ENCODE measurements around the gene PIP5KL1. TPM values are rescaled to one million over a fixed set of nuclear protein-coding genes. Genes with fewer than 3 reads are reported as not detected.

The PIP5KL1 gene
- total and polyA plus RNA-seq, 2 of the 8 experiments (the other 6 are each of a cell fraction or from before 2014, with no cell fraction given) = 13.4 to 15.4 TPM

DNA sequence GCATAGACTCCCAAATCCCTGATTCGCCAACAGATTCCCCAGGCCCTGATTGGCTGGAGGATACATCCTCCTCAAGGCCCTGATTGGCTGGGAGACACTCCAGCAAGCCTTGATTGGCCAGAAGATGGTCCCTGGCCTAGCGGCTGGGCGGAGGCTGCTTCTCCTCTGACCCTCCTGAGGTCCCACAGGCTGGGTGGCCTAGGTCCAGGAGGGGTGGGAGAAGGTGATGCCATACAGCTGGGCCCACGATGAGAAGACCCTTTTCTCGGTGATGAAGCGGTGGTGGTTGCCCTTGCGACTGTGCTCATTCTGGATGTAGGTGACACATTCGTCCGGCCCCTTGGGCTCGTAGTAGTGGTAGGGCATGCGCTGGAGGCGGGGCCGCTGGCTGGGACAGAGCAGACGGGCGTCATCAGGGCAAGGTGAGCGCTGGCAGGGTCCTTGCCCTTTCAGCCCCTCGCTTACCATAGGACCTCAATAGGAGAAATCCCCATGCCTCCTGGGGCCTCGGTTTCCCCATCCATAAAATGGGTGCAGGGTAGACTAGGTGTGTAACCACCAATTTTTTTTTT lies 44.1 kb downstream of the PIP5KL1 start:
- Histone ChIP-seq H3K27ac (ENCODE audit: low read depth, low read length) (no peak overlapping the region), H4K8ac (ENCODE audit: extremely low read depth, insufficient read depth, low read length) (no peak overlapping the region; the same call in 1 of the 2 replicates), H3K18ac (ENCODE audit: extremely low read depth, low read length) (no peak overlapping the region), H4K91ac (replicated peaks; ENCODE audit: insufficient read length, low read length) (no peak overlapping the region), H3K4me2 (ENCODE audit: insufficient read depth in 1 of 2, low read depth in 2 of 2, low read length in 2 of 2) (no peak overlapping the region), H2AK5ac (ENCODE audit: low read depth, low read length) (no peak overlapping the region), H3K79me1 (ENCODE audit: low read depth, low read length) (0 out of 2 replicates have a peak, but pooled peaks cover 3% of the 10 kb centered on the region), H2BK12ac (ENCODE audit: low read depth, low read length) (no peak overlapping the region), H2BK5ac (ENCODE audit: low read depth, low read length) (no peak overlapping the region), H4K20me1 (replicated peaks in 1 of 2; ENCODE audit: control insufficient read depth in 1 of 2, insufficient read depth in 2 of 2, low read length in 2 of 2) (peaks cover 0 to 3% of the 10 kb centered on the region in 2 experiments), H3K27me3 (replicated peaks in 1 of 4; ENCODE audit: control insufficient read depth in 3 of 4, extremely low read depth in 1 of 4, insufficient read depth in 3 of 4, low read length in 3 of 4) (no peaks in the 10 kb centered on the region), H3K56ac (replicated peaks; ENCODE audit: insufficient read length, low read depth, low read length) (no peak overlapping the region), H3K4me1 (replicated peaks in 1 of 4; ENCODE audit: control insufficient read depth in 3 of 4, insufficient read depth in 4 of 4, low read length in 3 of 4) (no peaks in the 10 kb centered on the region; a peak in 3 of 7 replicates), H3K36me3 (ENCODE audit: control insufficient read depth in 2 of 4, insufficient read depth in 4 of 4, low read length in 3 of 4) (peaks cover 4 to 21% (median 15%) of the 10 kb centered on the region in 4 experiments; a peak in 5 of 8 replicates), H4K5ac (ENCODE audit: insufficient read length, low read depth, low read length) (no peak overlapping the region), H3K9ac (replicated peaks in 1 of 4; ENCODE audit: extremely low read depth in 1 of 4, low read depth in 3 of 4, low read length in 3 of 4) (no peak overlapping the region), H2BK120ac (replicated peaks; ENCODE audit: low read depth, low read length) (no peak overlapping the region), H3K4ac (replicated peaks; ENCODE audit: insufficient read length, low read depth, low read length) (no peak overlapping the region), H2BK20ac (ENCODE audit: low read length) (no peak overlapping the region), H3K14ac (ENCODE audit: insufficient read length) (no peak overlapping the region), H3K4me3 (ENCODE audit: extremely low read depth in 1 of 4, insufficient read depth in 2 of 4, low read depth in 3 of 4, low read length in 4 of 4) (no peak overlapping the region), H3K9me3 (ENCODE audit: insufficient read depth in 2 of 2, low read depth in 1 of 2, low read length in 1 of 2) (no peaks in the 10 kb centered on the region), H2BK15ac (ENCODE audit: low read length) (no peak overlapping the region), H3K79me2 (ENCODE audit: control insufficient read depth in 1 of 2, insufficient read depth in 2 of 2, low read length in 2 of 2) (no peaks in the 10 kb centered on the region), H3K23ac (ENCODE audit: insufficient read length) (no peak overlapping the region), H3K23me2 (ENCODE audit: low read depth, low read length) (no peaks in the 10 kb centered on the region), H2AFZ (ENCODE audit: low read length) (no peak overlapping the region)
- ChIA-PET POLR2A (ENCODE audit: partially characterized antibody) (interaction anchor here (1.2 to 8.6 kb wide), 4 partner anchors 9 to 39 kb away, joined by 5 to 91 read pairs (median 10); partner anchors contain the start of gene ST6GALNAC6), CTCF (ENCODE audit: partially characterized antibody) (interaction anchor here (1.2 to 2.2 kb wide), 9 partner anchors 9 to 102 kb away, joined by 3 to 10 read pairs (median 4); partner anchors contain the start of gene ST6GALNAC4)
- TF ChIP-seq TAF1 (IDR thresholded peaks at IDR 0.05; ENCODE audit: low read depth, low read length) (no peak), SIX5 (IDR thresholded peaks at IDR 0.05; ENCODE audit: low read depth, low read length) (no peak), SP1 (IDR thresholded peaks at IDR 0.05; ENCODE audit: low read depth, low read length) (peak; percentile 89), SP2 (IDR thresholded peaks at IDR 0.05; ENCODE audit: low read length) (peak; percentile 15; the same call in 1 of the 2 replicates), EP300 (IDR thresholded peaks at IDR 0.05; ENCODE audit: borderline replicate concordance in 1 of 2, low read depth in 2 of 2, low read length in 2 of 2) (no peak), KDM1A (IDR thresholded peaks at IDR 0.05; ENCODE audit: borderline replicate concordance, low read length) (peak; percentile 61; the same call in 1 of the 2 replicates), CHD2 (IDR thresholded peaks at IDR 0.05; ENCODE audit: low read length) (peak; percentile 77), RBBP5 (IDR thresholded peaks at IDR 0.05; ENCODE audit: borderline replicate concordance, low read depth, low read length) (no peak), BRCA1 (IDR thresholded peaks at IDR 0.05; ENCODE audit: low read depth, low read length) (no peak), GTF2F1 (IDR thresholded peaks at IDR 0.05; ENCODE audit: borderline replicate concordance, low read depth, low read length) (no peak)
- FAIRE-seq (no peak), DNase-seq (ENCODE audit: low read depth in 1 of 2, low spot score in 2 of 2) (no peak)
- 91% methylated on average over 18 of the region's 18 CpGs; no CpG with 5 or more reads in 1 of the 2 experiments for WGBS, 2 experiments (ENCODE audit: extremely low coverage in 1 of 2, insufficient coverage in 1 of 2, insufficient read length in 1 of 2, insufficient replicate concordance in 2 of 2, low coverage in 1 of 2, low lambda C conversion rate in 2 of 2, missing lambda C conversion rate in 1 of 2)
